C4-2B (cell line): ENCODE data around the gene ABCG1.

ENCODE experiments used
- ZFX ChIP-seq: fragments of 450-650 bp; IDR thresholded peaks from 2 replicates; pipeline ENCODE4 v1.6.1; 2017
- TF ChIP-seq, protein P1 (sequence below): fragments of 450-650 bp; conservative IDR thresholded peaks from 2 replicates; pipeline ENCODE4 v1.5.1; 2017; ENCODE audit warnings: mild to moderate bottlenecking

GRCh38 chr21:42308914-42309752, 90.2 kb downstream of the ABCG1 start:
- TF ChIP-seq, protein P1, sequence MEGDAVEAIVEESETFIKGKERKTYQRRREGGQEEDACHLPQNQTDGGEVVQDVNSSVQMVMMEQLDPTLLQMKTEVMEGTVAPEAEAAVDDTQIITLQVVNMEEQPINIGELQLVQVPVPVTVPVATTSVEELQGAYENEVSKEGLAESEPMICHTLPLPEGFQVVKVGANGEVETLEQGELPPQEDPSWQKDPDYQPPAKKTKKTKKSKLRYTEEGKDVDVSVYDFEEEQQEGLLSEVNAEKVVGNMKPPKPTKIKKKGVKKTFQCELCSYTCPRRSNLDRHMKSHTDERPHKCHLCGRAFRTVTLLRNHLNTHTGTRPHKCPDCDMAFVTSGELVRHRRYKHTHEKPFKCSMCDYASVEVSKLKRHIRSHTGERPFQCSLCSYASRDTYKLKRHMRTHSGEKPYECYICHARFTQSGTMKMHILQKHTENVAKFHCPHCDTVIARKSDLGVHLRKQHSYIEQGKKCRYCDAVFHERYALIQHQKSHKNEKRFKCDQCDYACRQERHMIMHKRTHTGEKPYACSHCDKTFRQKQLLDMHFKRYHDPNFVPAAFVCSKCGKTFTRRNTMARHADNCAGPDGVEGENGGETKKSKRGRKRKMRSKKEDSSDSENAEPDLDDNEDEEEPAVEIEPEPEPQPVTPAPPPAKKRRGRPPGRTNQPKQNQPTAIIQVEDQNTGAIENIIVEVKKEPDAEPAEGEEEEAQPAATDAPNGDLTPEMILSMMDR = no peak
- TF ChIP-seq ZFX = no peak
